HG02973 (cell line): ENCODE data around the gene KLHL12.
"Not testable (repeated sequence)": the region's sequence is repeated elsewhere in the genome, so short reads cannot be mapped to it uniquely, and the experiment has no call there.

Experiments used
- ATAC-seq: cut with Tn5 transposase; IDR thresholded peaks from one replicate; pipeline ENCODE4 v1.9.1; 2021; ENCODE audit warnings: moderate library complexity; ENCODE audit not compliant: unreplicated experiment

The KLHL12 gene

GRCh38 chr1:202952099-202952498 is 25.1 kb upstream of the KLHL12 start:
- ATAC-seq = no peak

GRCh38 chr1:202951437-202951836 is 24.4 kb upstream of the KLHL12 start:
- no peak for ATAC-seq

DNA sequence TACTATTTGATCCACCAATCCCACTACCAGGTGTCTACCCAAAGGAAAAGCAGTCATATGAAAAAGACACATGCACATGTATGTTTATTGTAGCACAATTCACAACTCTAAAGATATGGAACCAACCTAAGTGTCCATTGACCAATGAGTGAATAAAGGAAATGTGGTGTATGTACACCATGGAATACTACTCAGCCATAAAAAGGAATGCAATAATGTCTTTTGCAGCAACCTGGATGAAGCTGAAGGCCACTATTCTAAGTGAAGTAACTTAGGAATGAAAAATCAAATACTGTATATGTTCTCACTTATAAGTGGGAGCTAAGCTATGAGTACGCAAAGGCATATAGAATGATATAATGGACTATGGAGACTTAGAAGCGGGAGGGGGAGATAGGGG is 18.4 kb upstream of the KLHL12 start:
- ATAC-seq = no peak

- ATAC-seq = no peak
Measured at GRCh38 chr1:202944438-202944921, 17.4 kb upstream of the KLHL12 start.

DNA sequence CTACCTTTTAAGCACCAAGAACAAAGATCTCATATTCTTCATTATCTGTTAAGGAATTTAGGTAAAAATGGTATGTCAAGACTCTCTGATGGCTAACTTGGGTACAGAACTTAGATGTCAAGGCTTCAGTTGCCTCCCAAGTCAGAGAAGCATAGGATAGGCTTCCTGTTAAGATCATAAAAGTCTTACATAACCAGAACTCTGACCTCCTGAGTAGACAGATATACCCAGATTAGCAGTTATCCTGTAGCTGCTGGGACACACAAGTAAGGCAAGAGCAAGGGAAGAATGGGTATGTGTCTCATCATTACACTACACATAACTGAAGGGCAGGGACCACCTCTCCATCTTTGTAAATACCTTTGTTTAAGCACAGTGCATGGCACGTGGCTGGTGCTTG is 15.4 kb upstream of the KLHL12 start:
- no peak for ATAC-seq

- no peak for ATAC-seq
Measured at GRCh38 chr1:202941372-202941771, 14.3 kb upstream of the KLHL12 start.

GRCh38 chr1:202940561-202940960 is 13.5 kb upstream of the KLHL12 start:
- no peak for ATAC-seq

DNA sequence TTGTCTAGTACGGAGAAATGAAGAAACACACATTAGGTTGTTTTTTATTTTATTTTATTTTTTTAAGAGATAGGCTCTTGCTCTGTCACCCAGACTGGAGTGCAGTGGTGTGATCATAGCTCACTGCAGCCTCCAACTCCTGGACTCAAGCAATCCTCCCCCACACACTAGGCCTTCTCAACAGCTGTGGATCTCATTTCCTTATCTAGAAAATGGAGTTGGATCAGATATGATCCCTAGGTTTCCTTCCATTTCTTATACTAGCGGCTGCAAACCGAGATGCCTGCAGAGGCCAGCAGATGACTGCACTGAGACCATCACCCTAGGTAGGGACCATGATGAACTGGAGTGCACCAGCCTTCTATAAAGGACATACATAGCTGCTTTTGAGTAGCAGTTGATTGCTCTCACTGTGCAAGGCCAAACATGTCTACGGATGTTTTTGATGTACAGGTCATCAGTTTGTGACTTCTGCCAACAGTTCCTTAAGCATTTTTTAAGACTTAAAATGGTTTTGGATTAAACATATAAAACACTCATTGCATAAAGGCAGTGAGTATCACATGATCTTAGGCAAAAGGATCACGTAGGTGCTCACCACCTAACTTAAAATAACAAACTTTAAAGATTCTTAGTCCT is 11.4 kb upstream of the KLHL12 start:
- ATAC-seq = no peak

DNA sequence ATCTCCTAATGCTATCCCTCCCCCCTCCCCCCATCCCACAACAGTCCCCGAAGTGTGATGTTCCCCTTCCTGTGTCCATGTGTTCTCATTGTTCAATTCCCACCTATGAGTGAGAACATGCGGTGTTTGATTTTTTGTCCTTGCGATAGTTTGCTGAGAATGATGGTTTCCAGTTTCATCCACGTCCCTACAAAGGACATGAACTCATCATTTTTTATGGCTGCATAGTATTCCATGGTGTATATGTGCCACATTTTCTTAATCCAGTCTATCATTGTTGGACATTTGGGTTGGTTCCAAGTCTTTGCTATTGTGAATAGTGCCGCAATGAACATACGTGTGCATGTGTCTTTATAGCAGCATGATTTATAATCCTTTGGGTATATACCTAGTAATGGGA is 9.4 kb upstream of the KLHL12 start:
- ATAC-seq = not testable (repeated sequence)

- ATAC-seq = no peak
Measured at GRCh38 chr1:202935844-202936243, 8.8 kb upstream of the KLHL12 start.

- no peak for ATAC-seq
Measured at GRCh38 chr1:202934755-202935154, 7.7 kb upstream of the KLHL12 start.

DNA sequence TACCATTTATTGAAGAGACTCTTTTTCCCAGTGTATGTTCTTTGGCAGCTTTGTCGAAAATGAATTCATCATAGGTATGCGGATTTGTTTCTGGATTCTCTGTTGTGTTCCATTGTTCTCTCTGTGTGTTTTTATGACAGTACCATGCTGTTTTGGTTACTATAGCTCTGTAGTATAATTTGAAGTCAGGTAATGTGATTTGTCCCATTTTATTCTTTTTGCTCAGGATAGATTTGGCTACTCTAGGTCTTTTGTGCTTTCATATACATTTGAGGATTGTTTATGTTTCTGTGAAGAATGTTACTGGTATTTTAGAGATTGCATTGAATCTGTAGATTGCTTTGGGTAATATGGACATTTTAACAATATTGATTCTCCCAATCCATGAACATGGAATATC is 5.4 kb upstream of the KLHL12 start:
- ATAC-seq = no peak

GRCh38 chr1:202923533-202923932 is 3.5 kb downstream of the KLHL12 start:
- no peak for ATAC-seq

GRCh38 chr1:202919615-202920014 is 7.4 kb downstream of the KLHL12 start:
- ATAC-seq = no peak

DNA sequence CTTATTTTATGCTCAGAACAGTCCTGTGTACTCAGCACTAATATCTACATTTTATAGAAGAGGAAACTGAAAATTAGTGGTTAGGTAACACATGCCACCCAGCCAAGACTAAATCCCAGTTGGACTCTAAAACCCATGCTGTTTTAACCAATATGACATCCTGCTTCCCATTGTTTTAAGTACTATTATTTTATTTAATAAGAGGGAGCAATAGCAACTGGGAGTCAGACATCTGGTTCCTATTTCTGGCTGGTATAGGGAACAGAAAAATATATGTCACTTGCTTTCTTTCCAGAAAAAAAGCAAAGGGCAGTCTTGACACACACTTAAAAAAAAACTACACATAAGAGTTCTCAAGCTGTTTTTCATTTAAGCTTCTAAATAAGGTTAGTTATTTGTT is 11.9 kb downstream of the KLHL12 start:
- no peak for ATAC-seq

DNA sequence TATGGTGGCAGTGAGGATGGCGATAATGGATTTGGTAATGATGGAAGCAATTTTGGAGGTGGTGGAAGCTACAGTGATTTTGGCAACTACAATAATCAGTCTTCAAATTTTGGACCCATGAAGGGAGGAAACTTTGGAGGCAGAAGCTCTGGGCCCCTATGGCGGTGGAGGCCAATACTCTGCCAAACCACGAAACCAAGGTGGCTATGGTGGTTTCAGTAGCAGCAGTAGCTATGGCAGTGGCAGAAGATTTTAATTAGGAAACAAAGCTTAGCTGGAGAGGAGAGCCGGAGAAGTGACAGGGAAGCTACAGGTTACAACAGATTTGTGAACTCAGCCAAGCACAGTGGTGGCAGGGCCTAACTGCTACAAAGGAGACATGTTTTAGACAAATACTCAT is 14.6 kb downstream of the KLHL12 start:
- not testable (repeated sequence) for ATAC-seq

- no peak for ATAC-seq
Measured at GRCh38 chr1:202909494-202909893, 17.5 kb downstream of the KLHL12 start.

DNA sequence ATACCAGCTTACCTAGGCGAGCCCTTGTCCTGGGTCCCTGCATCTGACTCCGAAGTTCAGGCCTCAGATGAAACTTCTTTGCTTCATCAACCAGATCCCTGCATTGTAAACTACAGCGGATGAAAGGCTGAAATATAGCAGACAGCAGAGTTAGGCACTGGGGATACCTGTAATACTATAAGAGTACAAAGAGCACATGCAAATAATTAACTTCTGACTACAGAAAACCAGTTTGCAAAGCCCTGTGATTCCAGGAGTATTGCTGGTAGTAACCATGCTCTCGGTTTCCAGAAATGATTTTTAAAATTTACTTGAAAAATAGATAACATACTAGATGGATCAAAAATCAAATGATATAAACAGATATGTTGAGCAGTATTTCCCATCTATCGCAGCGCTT is 18.0 kb downstream of the KLHL12 start:
- ATAC-seq = no peak

DNA sequence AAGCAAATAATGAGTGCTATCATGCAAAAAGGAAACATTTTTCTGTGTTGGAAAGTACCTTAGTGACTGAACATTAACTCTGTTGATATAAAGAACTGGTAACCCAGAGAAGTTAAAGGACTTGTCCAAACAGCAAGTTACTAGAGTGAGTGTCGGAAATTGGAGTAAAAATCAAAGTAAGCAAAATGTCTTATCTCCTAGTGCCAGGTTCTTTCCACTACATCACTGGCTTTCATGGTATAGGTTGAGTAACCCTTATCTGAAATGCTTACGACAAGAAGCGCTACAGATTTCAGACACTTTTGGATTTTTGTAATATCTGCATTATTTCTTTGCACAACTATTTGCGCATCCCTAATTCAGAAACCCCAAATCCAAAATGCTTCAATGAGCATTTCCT is 21.7 kb downstream of the KLHL12 start:
- ATAC-seq = no peak

GRCh38 chr1:202903808-202904207 is 23.2 kb downstream of the KLHL12 start:
- not testable (repeated sequence) for ATAC-seq

GRCh38 chr1:202901555-202901954 is 25.5 kb downstream of the KLHL12 start:
- ATAC-seq = no peak

GRCh38 chr1:202892501-202892900 is 34.5 kb downstream of the KLHL12 start:
- ATAC-seq = no peak

DNA sequence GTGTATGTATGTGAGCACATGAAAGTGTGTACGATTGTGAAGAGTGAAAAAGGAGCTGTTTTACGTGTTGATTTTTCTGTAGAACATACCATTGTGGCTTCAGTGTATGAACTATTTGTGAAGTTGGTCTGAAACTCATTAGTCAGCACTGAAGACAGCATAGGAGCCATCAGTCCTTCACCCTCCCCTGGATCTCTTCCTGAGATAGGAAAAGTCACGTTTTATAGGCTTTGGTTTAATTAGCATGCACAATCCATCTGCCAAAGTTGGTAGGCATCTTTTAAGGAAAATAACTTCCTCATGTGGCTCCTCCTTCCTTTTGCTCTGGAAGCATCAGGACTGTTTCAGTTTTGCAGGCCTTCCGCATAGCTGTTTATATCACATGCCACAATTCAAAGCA is 36.6 kb downstream of the KLHL12 start:
- no peak for ATAC-seq
